GM23338 (cell line): ENCODE results near the gene PAK1. TPM values are rescaled to one million over a fixed set of nuclear protein-coding genes. Genes with fewer than 3 reads are reported as not detected.

Experiments
- ATAC-seq: fragments of 200-7000 bp; cut with Tn5 transposase; 3 replicates; pipeline ENCODE4 v1.9.1; 2020
- DNase-seq: peaks from one replicate; pipeline ENCODE4 v3.0.0-alpha.2; 2015; ENCODE audit warnings: low spot score
- H2AFZ ChIP-seq: fragments of 200-600 bp; sonication (generic); 2 replicates; pipeline ENCODE4 v1.8.0; 2016; ENCODE audit warnings: antibody characterized with exemption, mild to moderate bottlenecking, moderate library complexity
- H3F3A ChIP-seq: fragments of 200-600 bp; sonication (generic); replicated peaks from 2 replicates; pipeline ENCODE4 v1.8.0; 2017; ENCODE audit warnings: antibody characterized with exemption, mixed run types, low read depth
- H3K27ac ChIP-seq: fragments of 200-600 bp; sonication (generic); 2 replicates; pipeline ENCODE4 v1.6.1; 2016; ENCODE audit warnings: low read depth
- H3K27me3 ChIP-seq: fragments of 200-600 bp; sonication (generic); 2 replicates; pipeline ENCODE4 v1.8.0; 2016; ENCODE audit warnings: mild to moderate bottlenecking, mixed run types, moderate library complexity; ENCODE audit not compliant: insufficient read depth
- H3K36me3 ChIP-seq: fragments of 200-600 bp; sonication (generic); 2 replicates; pipeline ENCODE4 v1.8.0; 2016; ENCODE audit warnings: mild to moderate bottlenecking; ENCODE audit not compliant: insufficient read depth
- H3K4me1 ChIP-seq: fragments of 200-600 bp; sonication (generic); 2 replicates; pipeline ENCODE4 v1.8.0; 2016; ENCODE audit warnings: mild to moderate bottlenecking, moderate library complexity; ENCODE audit not compliant: insufficient read depth
- H3K4me2 ChIP-seq: fragments of 200-600 bp; sonication (generic); 2 replicates; pipeline ENCODE4 v1.7.1; 2017; ENCODE audit warnings: mixed run types
- H3K4me3 ChIP-seq: fragments of 200-600 bp; sonication (generic); 2 replicates; pipeline ENCODE4 v1.6.1; 2016; ENCODE audit warnings: mixed run types
- H3K79me2 ChIP-seq: fragments of 200-600 bp; sonication (generic); replicated peaks from 2 replicates; pipeline ENCODE4 v1.8.0; 2017; ENCODE audit warnings: mild to moderate bottlenecking; ENCODE audit not compliant: insufficient read depth
- H3K9me2 ChIP-seq: fragments of 200-600 bp; sonication (generic); 2 replicates; pipeline ENCODE4 v1.8.0; 2017; ENCODE audit not compliant: insufficient read depth
- H4K20me1 ChIP-seq: fragments of 200-600 bp; sonication (generic); replicated peaks from 2 replicates; pipeline ENCODE4 v1.8.0; 2017; ENCODE audit warnings: mild to moderate bottlenecking; ENCODE audit not compliant: insufficient read depth
- H3K27ac Mint-ChIP-seq: 2 replicates; pipeline ENCODE4 v1.8.0; 2020; ENCODE audit warnings: inconsistent platforms, mild to moderate bottlenecking, moderate library complexity, mixed read lengths
- H3K27me3 Mint-ChIP-seq: 3 replicates; pipeline ENCODE4 v1.8.0; 2022; ENCODE audit warnings: low read depth, mild to moderate bottlenecking, moderate library complexity, mixed read lengths, inconsistent platforms; ENCODE audit not compliant: insufficient read depth, poor library complexity
- H3K36me3 Mint-ChIP-seq: 3 replicates; pipeline ENCODE4 v1.8.0; 2021; ENCODE audit warnings: low read depth, mild to moderate bottlenecking, inconsistent platforms, moderate library complexity, mixed read lengths
- H3K4me1 Mint-ChIP-seq: 3 replicates; pipeline ENCODE4 v1.8.0; 2020; ENCODE audit warnings: mild to moderate bottlenecking, inconsistent platforms, mixed read lengths
- H3K4me3 Mint-ChIP-seq: 3 replicates; pipeline ENCODE4 v1.8.0; 2021; ENCODE audit warnings: moderate library complexity, mild to moderate bottlenecking, inconsistent platforms, mixed read lengths
- H3K9me3 Mint-ChIP-seq: 3 replicates; pipeline ENCODE4 v1.8.0; 2020; ENCODE audit warnings: moderate library complexity, mild to moderate bottlenecking, inconsistent platforms, mixed read lengths
- EZH2 ChIP-seq: fragments of 200-600 bp; sonication (generic); IDR thresholded peaks from one replicate; pipeline ENCODE4 v1.8.0; 2017; ENCODE audit warnings: antibody characterized with exemption, mild to moderate bottlenecking, low read depth; ENCODE audit not compliant: unreplicated experiment
- EZH2phosphoT487 ChIP-seq: fragments of 200-600 bp; sonication (generic); IDR thresholded peaks from one replicate; pipeline ENCODE4 v1.8.1; 2018; ENCODE audit warnings: antibody characterized with exemption; ENCODE audit not compliant: unreplicated experiment
- ZNF331 ChIP-seq: fragments of 250-450 bp; sonication (Bioruptor Pico); IDR thresholded peaks from 2 replicates; pipeline ENCODE4 v1.5.0; 2020; ENCODE audit warnings: low read depth, mild to moderate bottlenecking, moderate library complexity
- polyA plus RNA-seq: library from polyadenylated mRNA; unstranded; fragments of >200 nt; fragmentation: Nextera tagmentation; extraction: Ambion mirVana; gene quantifications from 2 replicates; pipeline ENCODE4 v1.2.1, GENCODE V29; 2016
- total RNA-seq: library from RNA; depleted of rRNA; stranded (reverse); fragments of >200 nt; shearing (Covaris generic); gene quantifications from 2 replicates; pipeline ENCODE4 v1.2.3, GENCODE V29; 2014
- TF ChIP-seq, protein P1 (sequence below): fragments of 250-450 bp; sonication (Bioruptor Pico); IDR thresholded peaks from 2 replicates; pipeline ENCODE4 v1.5.0; 2020; ENCODE audit warnings: mild to moderate bottlenecking, moderate library complexity
- TF ChIP-seq, protein P2 (sequence below), 2 experiments: fragments of 200-600 bp in 1 of 2; sonication (generic) in 1 of 2; conservative IDR thresholded peaks; 2 replicates each; pipeline versions ENCODE4 v1.5.1 to v1.6.1; 2016 to 2017; ENCODE audit warnings: antibody characterized with exemption in 2 of 2, low read depth in 2 of 2, mild to moderate bottlenecking in 2 of 2, moderate library complexity in 1 of 2

Gene PAK1
- total and polyA plus RNA-seq, 2 experiments from 2014 or later = 102 to 175 TPM

- H3K4me3 ChIP-seq = no peak overlapping the region
- no peaks in the 10 kb centered on the region for H3K36me3 Mint-ChIP-seq
- H2AFZ ChIP-seq = peak overlapping the region; percentile 81
- H3K36me3 ChIP-seq = no peaks in the 10 kb centered on the region
- H3K27me3 Mint-ChIP-seq = peaks cover 2% of the 10 kb centered on the region
- peak; percentile 35 for DNase-seq
- H3K4me3 Mint-ChIP-seq = no peak overlapping the region
- H3K27me3 ChIP-seq = no peaks in the 10 kb centered on the region
- no peaks in the 10 kb centered on the region for H3K9me3 Mint-ChIP-seq
- H3K4me2 ChIP-seq = no peak overlapping the region
- H3K27ac Mint-ChIP-seq = no peak overlapping the region
- peak; percentile 68 for ATAC-seq
- H3K79me2 ChIP-seq = no peaks in the 10 kb centered on the region
- H3K27ac ChIP-seq = no peak overlapping the region
- H3F3A ChIP-seq = no peaks in the 10 kb centered on the region; the same call in 1 of the 2 replicates
- H3K9me2 ChIP-seq = no peaks in the 10 kb centered on the region
- TF ChIP-seq ZNF331 (CRISPR knock-in tag) = no peak
- no peak for TF ChIP-seq EZH2
- TF ChIP-seq, protein P1, sequence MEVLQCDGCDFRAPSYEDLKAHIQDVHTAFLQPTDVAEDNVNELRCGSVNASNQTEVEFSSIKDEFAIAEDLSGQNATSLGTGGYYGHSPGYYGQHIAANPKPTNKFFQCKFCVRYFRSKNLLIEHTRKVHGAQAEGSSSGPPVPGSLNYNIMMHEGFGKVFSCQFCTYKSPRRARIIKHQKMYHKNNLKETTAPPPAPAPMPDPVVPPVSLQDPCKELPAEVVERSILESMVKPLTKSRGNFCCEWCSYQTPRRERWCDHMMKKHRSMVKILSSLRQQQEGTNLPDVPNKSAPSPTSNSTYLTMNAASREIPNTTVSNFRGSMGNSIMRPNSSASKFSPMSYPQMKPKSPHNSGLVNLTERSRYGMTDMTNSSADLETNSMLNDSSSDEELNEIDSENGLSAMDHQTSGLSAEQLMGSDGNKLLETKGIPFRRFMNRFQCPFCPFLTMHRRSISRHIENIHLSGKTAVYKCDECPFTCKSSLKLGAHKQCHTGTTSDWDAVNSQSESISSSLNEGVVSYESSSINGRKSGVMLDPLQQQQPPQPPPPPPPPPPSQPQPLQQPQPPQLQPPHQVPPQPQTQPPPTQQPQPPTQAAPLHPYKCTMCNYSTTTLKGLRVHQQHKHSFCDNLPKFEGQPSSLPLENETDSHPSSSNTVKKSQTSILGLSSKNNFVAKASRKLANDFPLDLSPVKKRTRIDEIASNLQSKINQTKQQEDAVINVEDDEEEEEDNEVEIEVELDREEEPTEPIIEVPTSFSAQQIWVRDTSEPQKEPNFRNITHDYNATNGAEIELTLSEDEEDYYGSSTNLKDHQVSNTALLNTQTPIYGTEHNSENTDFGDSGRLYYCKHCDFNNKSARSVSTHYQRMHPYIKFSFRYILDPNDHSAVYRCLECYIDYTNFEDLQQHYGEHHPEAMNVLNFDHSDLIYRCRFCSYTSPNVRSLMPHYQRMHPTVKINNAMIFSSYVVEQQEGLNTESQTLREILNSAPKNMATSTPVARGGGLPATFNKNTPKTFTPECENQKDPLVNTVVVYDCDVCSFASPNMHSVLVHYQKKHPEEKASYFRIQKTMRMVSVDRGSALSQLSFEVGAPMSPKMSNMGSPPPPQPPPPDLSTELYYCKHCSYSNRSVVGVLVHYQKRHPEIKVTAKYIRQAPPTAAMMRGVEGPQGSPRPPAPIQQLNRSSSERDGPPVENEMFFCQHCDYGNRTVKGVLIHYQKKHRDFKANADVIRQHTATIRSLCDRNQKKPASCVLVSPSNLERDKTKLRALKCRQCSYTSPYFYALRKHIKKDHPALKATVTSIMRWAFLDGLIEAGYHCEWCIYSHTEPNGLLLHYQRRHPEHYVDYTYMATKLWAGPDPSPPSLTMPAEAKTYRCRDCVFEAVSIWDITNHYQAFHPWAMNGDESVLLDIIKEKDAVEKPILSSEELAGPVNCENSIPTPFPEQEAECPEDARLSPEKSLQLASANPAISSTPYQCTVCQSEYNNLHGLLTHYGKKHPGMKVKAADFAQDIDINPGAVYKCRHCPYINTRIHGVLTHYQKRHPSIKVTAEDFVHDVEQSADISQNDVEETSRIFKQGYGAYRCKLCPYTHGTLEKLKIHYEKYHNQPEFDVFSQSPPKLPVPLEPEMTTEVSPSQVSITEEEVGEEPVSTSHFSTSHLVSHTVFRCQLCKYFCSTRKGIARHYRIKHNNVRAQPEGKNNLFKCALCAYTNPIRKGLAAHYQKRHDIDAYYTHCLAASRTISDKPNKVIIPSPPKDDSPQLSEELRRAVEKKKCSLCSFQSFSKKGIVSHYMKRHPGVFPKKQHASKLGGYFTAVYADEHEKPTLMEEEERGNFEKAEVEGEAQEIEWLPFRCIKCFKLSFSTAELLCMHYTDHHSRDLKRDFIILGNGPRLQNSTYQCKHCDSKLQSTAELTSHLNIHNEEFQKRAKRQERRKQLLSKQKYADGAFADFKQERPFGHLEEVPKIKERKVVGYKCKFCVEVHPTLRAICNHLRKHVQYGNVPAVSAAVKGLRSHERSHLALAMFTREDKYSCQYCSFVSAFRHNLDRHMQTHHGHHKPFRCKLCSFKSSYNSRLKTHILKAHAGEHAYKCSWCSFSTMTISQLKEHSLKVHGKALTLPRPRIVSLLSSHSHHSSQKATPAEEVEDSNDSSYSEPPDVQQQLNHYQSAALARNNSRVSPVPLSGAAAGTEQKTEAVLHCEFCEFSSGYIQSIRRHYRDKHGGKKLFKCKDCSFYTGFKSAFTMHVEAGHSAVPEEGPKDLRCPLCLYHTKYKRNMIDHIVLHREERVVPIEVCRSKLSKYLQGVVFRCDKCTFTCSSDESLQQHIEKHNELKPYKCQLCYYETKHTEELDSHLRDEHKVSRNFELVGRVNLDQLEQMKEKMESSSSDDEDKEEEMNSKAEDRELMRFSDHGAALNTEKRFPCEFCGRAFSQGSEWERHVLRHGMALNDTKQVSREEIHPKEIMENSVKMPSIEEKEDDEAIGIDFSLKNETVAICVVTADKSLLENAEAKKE (CRISPR knock-in tag) = no peak
- H3K4me1 ChIP-seq = peaks cover 41% of the 10 kb centered on the region
- H3K4me1 Mint-ChIP-seq = peaks cover 28% of the 10 kb centered on the region
- no peaks in the 10 kb centered on the region for H4K20me1 ChIP-seq
Measured at GRCh38 chr11:77519847-77520246, 46.0 kb upstream of the PAK1 start.

DNA sequence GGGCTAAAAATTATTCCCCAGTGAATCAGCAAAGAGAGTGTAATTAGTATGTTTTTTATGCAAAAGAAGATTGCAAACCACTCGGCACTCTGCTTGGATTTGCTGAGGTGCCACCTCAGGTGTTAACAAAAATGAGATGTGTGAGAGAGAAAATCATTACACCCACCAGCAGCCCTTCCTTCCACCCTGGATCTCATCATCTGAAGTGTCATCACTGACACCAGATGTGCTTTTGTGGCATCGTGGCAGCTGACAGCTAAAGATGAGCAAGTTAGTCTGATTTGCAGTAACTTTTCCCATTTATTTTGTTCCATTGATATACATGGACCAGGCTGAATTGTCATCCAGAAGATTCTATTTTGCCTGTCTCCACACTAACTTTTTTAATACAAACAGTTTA, 44.6 kb upstream of the PAK1 start:
- Mint-ChIP-seq H3K27ac (no peak overlapping the region), H3K4me1 (peaks cover 23% of the 10 kb centered on the region)
- H2AFZ ChIP-seq = no peak overlapping the region
- TF ChIP-seq, protein P2, sequence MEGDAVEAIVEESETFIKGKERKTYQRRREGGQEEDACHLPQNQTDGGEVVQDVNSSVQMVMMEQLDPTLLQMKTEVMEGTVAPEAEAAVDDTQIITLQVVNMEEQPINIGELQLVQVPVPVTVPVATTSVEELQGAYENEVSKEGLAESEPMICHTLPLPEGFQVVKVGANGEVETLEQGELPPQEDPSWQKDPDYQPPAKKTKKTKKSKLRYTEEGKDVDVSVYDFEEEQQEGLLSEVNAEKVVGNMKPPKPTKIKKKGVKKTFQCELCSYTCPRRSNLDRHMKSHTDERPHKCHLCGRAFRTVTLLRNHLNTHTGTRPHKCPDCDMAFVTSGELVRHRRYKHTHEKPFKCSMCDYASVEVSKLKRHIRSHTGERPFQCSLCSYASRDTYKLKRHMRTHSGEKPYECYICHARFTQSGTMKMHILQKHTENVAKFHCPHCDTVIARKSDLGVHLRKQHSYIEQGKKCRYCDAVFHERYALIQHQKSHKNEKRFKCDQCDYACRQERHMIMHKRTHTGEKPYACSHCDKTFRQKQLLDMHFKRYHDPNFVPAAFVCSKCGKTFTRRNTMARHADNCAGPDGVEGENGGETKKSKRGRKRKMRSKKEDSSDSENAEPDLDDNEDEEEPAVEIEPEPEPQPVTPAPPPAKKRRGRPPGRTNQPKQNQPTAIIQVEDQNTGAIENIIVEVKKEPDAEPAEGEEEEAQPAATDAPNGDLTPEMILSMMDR (conservative IDR thresholded peaks at IDR 0.05; ENCODE audit: low read depth in 2 of 2) = no peak
- no peak for TF ChIP-seq EZH2phosphoT487

More for the DNA sequence above, 44.6 kb upstream of the PAK1 start:
- ATAC-seq = no peak
- no peaks in the 10 kb centered on the region for H3K9me2 ChIP-seq
- peaks cover 2% of the 10 kb centered on the region for H3K27me3 Mint-ChIP-seq
- H3K36me3 ChIP-seq = no peaks in the 10 kb centered on the region
- no peaks in the 10 kb centered on the region for H3K27me3 ChIP-seq
- H3K4me1 ChIP-seq = peaks cover 32% of the 10 kb centered on the region
- H3K4me3 Mint-ChIP-seq = no peak overlapping the region
- H3K4me3 ChIP-seq = no peak overlapping the region
- no peaks in the 10 kb centered on the region for H3K9me3 Mint-ChIP-seq
- no peak overlapping the region for H3K4me2 ChIP-seq
- H3K36me3 Mint-ChIP-seq = no peaks in the 10 kb centered on the region
- H4K20me1 ChIP-seq = no peaks in the 10 kb centered on the region
- DNase-seq = no peak
- H3K27ac ChIP-seq = no peak overlapping the region
- H3F3A ChIP-seq = no peaks in the 10 kb centered on the region; the same call in 1 of the 2 replicates
- no peaks in the 10 kb centered on the region for H3K79me2 ChIP-seq
